Suprapubic skin (tissue), 4 donors: ENCODE data around the gene PTPRN2.

ENCODE experiments used
- EP300 ChIP-seq: sonication (generic); formaldehyde crosslinking; IDR thresholded peaks from one replicate; pipeline ENCODE4 v1.6.1; 2017; ENCODE audit warnings: antibody characterized with exemption
- POLR2A ChIP-seq, 2 donors: fragments of 450-650 bp; IDR thresholded peaks; one replicate each; pipeline ENCODE4 v1.6.1; 2017; ENCODE audit warnings: antibody characterized with exemption in 2 of 2, mild to moderate bottlenecking in 2 of 2, moderate library complexity in 2 of 2
- POLR2AphosphoS5 ChIP-seq, 3 donors: sonication (generic); formaldehyde crosslinking; IDR thresholded peaks; one replicate each; pipeline ENCODE4 v1.6.1; 2017; ENCODE audit warnings: antibody characterized with exemption in 3 of 3
- TF ChIP-seq, protein P1 (sequence below), 2 donors: fragments of 200-600 bp in 1 of 2; fragments of 450-650 bp in 1 of 2; sonication (generic) in 1 of 2; IDR thresholded peaks; one replicate each; pipeline ENCODE4 v1.5.1; 2016 to 2019; ENCODE audit warnings: antibody characterized with exemption in 2 of 2, mild to moderate bottlenecking in 1 of 2, moderate library complexity in 1 of 2

DNA sequence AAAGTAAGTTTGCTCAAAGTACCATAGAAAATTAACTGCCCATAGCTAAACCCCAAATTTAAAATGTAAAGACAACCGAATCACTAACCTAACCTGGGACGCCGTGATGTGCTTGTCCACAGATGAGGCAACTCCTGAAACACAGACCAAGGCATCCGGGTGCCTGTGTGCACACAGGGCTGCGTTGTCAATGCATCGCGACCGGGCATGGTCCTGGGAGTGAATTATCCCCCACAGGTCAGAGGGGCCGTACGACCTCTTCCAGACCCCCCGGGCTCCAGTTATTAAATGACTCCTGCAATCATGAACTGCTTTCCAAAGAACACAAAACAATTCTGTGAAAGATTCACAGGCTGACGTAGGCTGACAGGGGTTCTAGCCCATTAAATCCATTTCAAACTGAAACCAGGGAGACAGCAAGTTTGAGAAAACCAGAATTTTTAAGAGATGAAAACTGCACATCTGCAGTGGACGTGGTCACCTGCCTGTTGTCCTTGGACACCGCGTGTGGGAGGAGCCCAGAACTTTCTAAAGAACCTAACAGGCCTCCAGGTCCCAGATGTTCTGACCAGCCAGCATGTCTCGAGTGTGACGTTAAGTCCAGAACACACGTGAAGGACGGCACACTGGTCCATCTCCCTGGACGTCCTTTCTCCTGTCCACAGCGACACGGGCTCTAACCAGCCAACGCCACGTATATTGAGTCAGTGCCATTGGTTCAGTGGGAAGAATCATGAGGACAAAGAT, 953.0 kb downstream of the PTPRN2 start:
- TF ChIP-seq POLR2AphosphoS5 (IDR thresholded peaks at IDR 0.05) (no peak), EP300 (no peak), POLR2A (IDR thresholded peaks at IDR 0.05) (no peak)
- TF ChIP-seq, protein P1, sequence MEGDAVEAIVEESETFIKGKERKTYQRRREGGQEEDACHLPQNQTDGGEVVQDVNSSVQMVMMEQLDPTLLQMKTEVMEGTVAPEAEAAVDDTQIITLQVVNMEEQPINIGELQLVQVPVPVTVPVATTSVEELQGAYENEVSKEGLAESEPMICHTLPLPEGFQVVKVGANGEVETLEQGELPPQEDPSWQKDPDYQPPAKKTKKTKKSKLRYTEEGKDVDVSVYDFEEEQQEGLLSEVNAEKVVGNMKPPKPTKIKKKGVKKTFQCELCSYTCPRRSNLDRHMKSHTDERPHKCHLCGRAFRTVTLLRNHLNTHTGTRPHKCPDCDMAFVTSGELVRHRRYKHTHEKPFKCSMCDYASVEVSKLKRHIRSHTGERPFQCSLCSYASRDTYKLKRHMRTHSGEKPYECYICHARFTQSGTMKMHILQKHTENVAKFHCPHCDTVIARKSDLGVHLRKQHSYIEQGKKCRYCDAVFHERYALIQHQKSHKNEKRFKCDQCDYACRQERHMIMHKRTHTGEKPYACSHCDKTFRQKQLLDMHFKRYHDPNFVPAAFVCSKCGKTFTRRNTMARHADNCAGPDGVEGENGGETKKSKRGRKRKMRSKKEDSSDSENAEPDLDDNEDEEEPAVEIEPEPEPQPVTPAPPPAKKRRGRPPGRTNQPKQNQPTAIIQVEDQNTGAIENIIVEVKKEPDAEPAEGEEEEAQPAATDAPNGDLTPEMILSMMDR (IDR thresholded peaks at IDR 0.05), result no peak
